BLaER1 (cell line): ENCODE data around the gene YAP1.
"Not testable (repeated sequence)": the region's sequence is repeated elsewhere in the genome, so short reads cannot be mapped to it uniquely, and the experiment has no call there.

Experiments used
- H3K27ac ChIP-seq: shearing (Covaris generic); formaldehyde crosslinking; 2 replicates; pipeline ENCODE4 v1.8.1; 2022
- H3K27me3 ChIP-seq: shearing (Covaris generic); formaldehyde crosslinking; 2 replicates; pipeline ENCODE4 v1.8.1; 2022
- H3K36me3 ChIP-seq: shearing (Covaris generic); formaldehyde crosslinking; 2 replicates; pipeline ENCODE4 v1.8.1; 2022
- H3K4me1 ChIP-seq: shearing (Covaris generic); formaldehyde crosslinking; 2 replicates; pipeline ENCODE4 v1.8.1; 2022
- H3K4me2 ChIP-seq: shearing (Covaris generic); formaldehyde crosslinking; 2 replicates; pipeline ENCODE4 v1.8.1; 2022
- H3K4me3 ChIP-seq: shearing (Covaris generic); formaldehyde crosslinking; 2 replicates; pipeline ENCODE4 v1.8.1; 2022
- H3K9ac ChIP-seq: shearing (Covaris generic); formaldehyde crosslinking; 2 replicates; pipeline ENCODE4 v1.8.1; 2022
- H3K9me3 ChIP-seq: shearing (Covaris generic); formaldehyde crosslinking; 2 replicates; pipeline ENCODE4 v1.8.1; 2022
- H4K20me1 ChIP-seq: shearing (Covaris generic); formaldehyde crosslinking; 2 replicates; pipeline ENCODE4 v1.8.1; 2022
- Cebpa-rat ChIP-seq: shearing (Covaris generic); IDR thresholded peaks from 2 replicates; pipeline ENCODE4 v1.8.1; 2022

YAP1 gene

GRCh38 chr11:102244681-102245409 is 134.6 kb downstream of the YAP1 start:
- no peak overlapping the region for H3K27ac ChIP-seq
- H3K4me2 ChIP-seq, result no peak overlapping the region
- peaks cover 10% of the 10 kb centered on the region for H3K4me1 ChIP-seq
- H3K36me3 ChIP-seq, result no peaks in the 10 kb centered on the region
- no peaks in the 10 kb centered on the region for H3K27me3 ChIP-seq
- no peaks in the 10 kb centered on the region for H3K9me3 ChIP-seq
- no peak overlapping the region for H3K9ac ChIP-seq
- TF ChIP-seq Cebpa-rat, result no peak
- no peak overlapping the region for H3K4me3 ChIP-seq
- no peaks in the 10 kb centered on the region for H4K20me1 ChIP-seq

GRCh38 chr11:102251423-102251822 is 141.2 kb downstream of the YAP1 start:
- Histone ChIP-seq H3K4me2 (no peak overlapping the region), H3K27me3 (no peaks in the 10 kb centered on the region), H3K4me1 (no peaks in the 10 kb centered on the region), H3K9me3 (no peaks in the 10 kb centered on the region), H3K27ac (no peak overlapping the region), H3K9ac (no peak overlapping the region), H3K4me3 (no peak overlapping the region), H3K36me3 (no peaks in the 10 kb centered on the region), H4K20me1 (no peaks in the 10 kb centered on the region)
- no peak for TF ChIP-seq Cebpa-rat

- H3K27me3 ChIP-seq, result no peaks in the 10 kb centered on the region
- no peak overlapping the region for H3K4me2 ChIP-seq
- no peaks in the 10 kb centered on the region for H4K20me1 ChIP-seq
- H3K4me1 ChIP-seq, result no peaks in the 10 kb centered on the region
- H3K9ac ChIP-seq, result no peak overlapping the region
- no peaks in the 10 kb centered on the region for H3K9me3 ChIP-seq
- H3K36me3 ChIP-seq, result no peaks in the 10 kb centered on the region
- no peak overlapping the region for H3K4me3 ChIP-seq
- H3K27ac ChIP-seq, result no peak overlapping the region
- TF ChIP-seq Cebpa-rat, result no peak
These were observed 142.2 kb downstream of the YAP1 start for GRCh38 chr11:102252339-102252891.

- Histone ChIP-seq H3K9ac (no peak overlapping the region), H3K9me3 (no peaks in the 10 kb centered on the region), H3K27ac (no peak overlapping the region), H3K4me1 (no peaks in the 10 kb centered on the region), H3K36me3 (no peaks in the 10 kb centered on the region), H3K27me3 (no peaks in the 10 kb centered on the region), H3K4me3 (no peak overlapping the region), H3K4me2 (no peak overlapping the region), H4K20me1 (no peaks in the 10 kb centered on the region)
- TF ChIP-seq Cebpa-rat, result no peak
These were observed 142.9 kb downstream of the YAP1 start for GRCh38 chr11:102253020-102253715.

GRCh38 chr11:102254047-102254446 is 143.8 kb downstream of the YAP1 start:
- Histone ChIP-seq H3K4me3 (no peak overlapping the region), H3K27ac (no peak overlapping the region), H3K36me3 (no peaks in the 10 kb centered on the region), H3K9ac (no peak overlapping the region), H3K4me2 (no peak overlapping the region), H3K27me3 (no peaks in the 10 kb centered on the region), H3K9me3 (no peaks in the 10 kb centered on the region), H4K20me1 (no peaks in the 10 kb centered on the region), H3K4me1 (no peaks in the 10 kb centered on the region)
- no peak for TF ChIP-seq Cebpa-rat

- Histone ChIP-seq H3K9ac (no peak overlapping the region), H3K4me2 (no peak overlapping the region), H3K36me3 (no peaks in the 10 kb centered on the region), H3K9me3 (no peaks in the 10 kb centered on the region), H3K4me3 (no peak overlapping the region), H3K27ac (no peak overlapping the region), H3K4me1 (no peaks in the 10 kb centered on the region), H3K27me3 (no peaks in the 10 kb centered on the region), H4K20me1 (no peaks in the 10 kb centered on the region)
- no peak for TF ChIP-seq Cebpa-rat
These were observed 146.0 kb downstream of the YAP1 start for GRCh38 chr11:102256251-102256650.

GRCh38 chr11:102260241-102260640 is 150.0 kb downstream of the YAP1 start:
- Histone ChIP-seq H3K9me3 (no peaks in the 10 kb centered on the region), H3K36me3 (no peaks in the 10 kb centered on the region), H4K20me1 (no peaks in the 10 kb centered on the region), H3K4me2 (no peak overlapping the region), H3K4me3 (no peak overlapping the region), H3K27ac (no peak overlapping the region), H3K9ac (no peak overlapping the region), H3K4me1 (no peaks in the 10 kb centered on the region), H3K27me3 (no peaks in the 10 kb centered on the region)
- TF ChIP-seq Cebpa-rat, result no peak

- no peaks in the 10 kb centered on the region for H3K4me1 ChIP-seq
- no peaks in the 10 kb centered on the region for H3K36me3 ChIP-seq
- no peak overlapping the region for H3K9ac ChIP-seq
- H3K27me3 ChIP-seq, result no peaks in the 10 kb centered on the region
- no peaks in the 10 kb centered on the region for H4K20me1 ChIP-seq
- no peaks in the 10 kb centered on the region for H3K9me3 ChIP-seq
- H3K4me3 ChIP-seq, result no peak overlapping the region
- no peak overlapping the region for H3K4me2 ChIP-seq
- TF ChIP-seq Cebpa-rat, result no peak
- no peak overlapping the region for H3K27ac ChIP-seq
These were observed 153.2 kb downstream of the YAP1 start for GRCh38 chr11:102263379-102264003.

- H3K27ac ChIP-seq, H3K4me2 ChIP-seq, H3K36me3 ChIP-seq, H3K4me1 ChIP-seq, H3K9ac ChIP-seq, H3K4me3 ChIP-seq, H4K20me1 ChIP-seq, H3K9me3 ChIP-seq, H3K27me3 ChIP-seq: not testable (repeated sequence)
These were observed 154.5 kb downstream of the YAP1 start for GRCh38 chr11:102264704-102265103.

- no peaks in the 10 kb centered on the region for H4K20me1 ChIP-seq
- H3K36me3 ChIP-seq, result no peaks in the 10 kb centered on the region
- no peaks in the 10 kb centered on the region for H3K9me3 ChIP-seq
- no peaks in the 10 kb centered on the region for H3K4me1 ChIP-seq
- H3K27me3 ChIP-seq, result no peaks in the 10 kb centered on the region
- no peak overlapping the region for H3K4me3 ChIP-seq
- no peak overlapping the region for H3K4me2 ChIP-seq
- TF ChIP-seq Cebpa-rat, result no peak
- H3K9ac ChIP-seq, result no peak overlapping the region
- H3K27ac ChIP-seq, result no peak overlapping the region
These were observed 155.9 kb downstream of the YAP1 start for GRCh38 chr11:102266099-102266498.
